IMR-90 (cell line): ENCODE data around the gene IL17C. TPM values are rescaled to one million over a fixed set of nuclear protein-coding genes. Genes with fewer than 3 reads are reported as not detected.

Experiments used
- ATAC-seq: fragments of 200-7000 bp; cut with Tn5 transposase; 2 replicates; pipeline ENCODE4 v1.9.1; 2020; ENCODE audit warnings: low read depth, mild to moderate bottlenecking, moderate library complexity
- BruUV-seq: library from RNA; stranded (reverse); fragments of 400-500 nt; replicated peaks from 2 replicates; lab custom pipeline; 2021; lab: Mats Ljungman, UMichigan
- CTCF ChIA-PET: fragments of 300-600 bp; formaldehyde crosslinking; extraction: SDS; loops from one replicate; lab custom pipeline; 2021; ENCODE audit warnings: antibody characterized with exemption; lab: Yijun Ruan, JAX
- POLR2A ChIA-PET: fragments of 300-600 bp; sonication (Branson Sonifier 250); formaldehyde crosslinking; loops from one replicate; lab custom pipeline; 2022; ENCODE audit warnings: antibody characterized with exemption; ENCODE audit not compliant: unreplicated experiment; lab: Charles Lee
- DNase-seq: peaks from one replicate; pipeline ENCODE4 v3.0.0; 2013
- H2AFZ ChIP-seq: replicated peaks from 2 replicates; pipeline ENCODE3; 2013; ENCODE audit warnings: low read length, mild to moderate bottlenecking; ENCODE audit not compliant: poor library complexity
- H2AK5ac ChIP-seq: 2 replicates; pipeline ENCODE4 v1.6.1; 2013; ENCODE audit warnings: low read depth, low read length, inconsistent platforms
- H2AK9ac ChIP-seq: replicated peaks from 2 replicates; pipeline ENCODE3; 2013; ENCODE audit warnings: mild to moderate bottlenecking, low read depth, low read length, moderate library complexity; ENCODE audit not compliant: poor library complexity
- H2BK120ac ChIP-seq: 2 replicates; pipeline ENCODE4 v1.6.1; 2013; ENCODE audit warnings: low read depth, low read length, inconsistent platforms
- H2BK15ac ChIP-seq: 3 replicates; pipeline ENCODE4 v1.6.1; 2013; ENCODE audit warnings: low read depth, low read length, inconsistent platforms
- H2BK20ac ChIP-seq: 2 replicates; pipeline ENCODE4 v1.6.1; 2013; ENCODE audit warnings: low read depth, mild to moderate bottlenecking, inconsistent platforms, low read length, moderate library complexity
- H2BK5ac ChIP-seq: 2 replicates; pipeline ENCODE4 v1.6.1; 2013; ENCODE audit warnings: mild to moderate bottlenecking, low read depth, low read length, inconsistent platforms; ENCODE audit not compliant: poor library complexity, severe bottlenecking
- H3K14ac ChIP-seq: replicated peaks from 2 replicates; pipeline ENCODE4 v1.6.1; 2013; ENCODE audit warnings: low read depth, low read length, inconsistent platforms
- H3K18ac ChIP-seq: 2 replicates; pipeline ENCODE4 v1.6.1; 2013; ENCODE audit warnings: low read depth, low read length, control low read depth
- H3K23ac ChIP-seq: 2 replicates; pipeline ENCODE4 v1.6.1; 2013; ENCODE audit warnings: low read depth, low read length, inconsistent platforms
- H3K27ac ChIP-seq: 2 replicates; pipeline ENCODE4 v1.5.1; 2013; ENCODE audit warnings: mild to moderate bottlenecking, control low read depth, low read length; ENCODE audit not compliant: insufficient read depth
- H3K27me3 ChIP-seq: 2 replicates; pipeline ENCODE4 v1.6.1; 2013; ENCODE audit warnings: low read length; ENCODE audit not compliant: control insufficient read depth, insufficient read depth
- H3K36me3 ChIP-seq: 2 replicates; pipeline ENCODE4 v1.6.1; 2013; ENCODE audit warnings: low read length, mixed read lengths; ENCODE audit not compliant: control insufficient read depth, insufficient read depth
- H3K4ac ChIP-seq: 2 replicates; pipeline ENCODE4 v1.6.1; 2013; ENCODE audit warnings: low read depth, low read length, inconsistent platforms
- H3K4me1 ChIP-seq: 2 replicates; pipeline ENCODE4 v1.6.1; 2013; ENCODE audit warnings: low read length, mixed read lengths; ENCODE audit not compliant: control insufficient read depth, insufficient read depth
- H3K4me2 ChIP-seq: 2 replicates; pipeline ENCODE4 v1.6.1; 2013; ENCODE audit warnings: low read depth, mild to moderate bottlenecking, control low read depth, low read length, moderate library complexity
- H3K4me3 ChIP-seq: 2 replicates; pipeline ENCODE4 v1.5.1; 2013; ENCODE audit warnings: low read depth, mild to moderate bottlenecking, control low read depth, low read length, moderate library complexity; ENCODE audit not compliant: insufficient read depth
- H3K56ac ChIP-seq: 2 replicates; pipeline ENCODE4 v1.6.1; 2013; ENCODE audit warnings: low read length, inconsistent platforms; ENCODE audit not compliant: insufficient read depth; ENCODE audit errors: extremely low read depth
- H3K79me1 ChIP-seq, 2 experiments: 2 replicates each; pipeline ENCODE4 v1.6.1; 2013; ENCODE audit warnings: low read length in 2 of 2, inconsistent platforms in 1 of 2, low read depth in 1 of 2
- H3K9ac ChIP-seq: 2 replicates; pipeline ENCODE4 v1.6.1; 2013; ENCODE audit warnings: low read depth, low read length, control low read depth
- H3K9me1 ChIP-seq: 2 replicates; pipeline ENCODE4 v1.6.1; 2013; ENCODE audit warnings: low read length, inconsistent platforms; ENCODE audit not compliant: insufficient read depth
- H3K9me3 ChIP-seq: 2 replicates; pipeline ENCODE4 v1.6.1; 2013; ENCODE audit warnings: low read length; ENCODE audit not compliant: control insufficient read depth, insufficient read depth
- H4K20me1 ChIP-seq: 2 replicates; pipeline ENCODE4 v1.6.1; 2013; ENCODE audit warnings: low read length, inconsistent platforms; ENCODE audit not compliant: insufficient read depth
- H4K5ac ChIP-seq: 2 replicates; pipeline ENCODE4 v1.6.1; 2013; ENCODE audit warnings: mild to moderate bottlenecking, low read depth, low read length, control low read depth
- H4K8ac ChIP-seq, 2 experiments: 2 replicates each; pipeline ENCODE4 v1.6.1; 2013; ENCODE audit warnings: low read depth in 2 of 2, low read length in 2 of 2, control low read depth in 1 of 2, inconsistent platforms in 1 of 2
- H4K91ac ChIP-seq: 2 replicates; pipeline ENCODE4 v1.6.1; 2013; ENCODE audit warnings: low read depth, low read length, inconsistent platforms; ENCODE audit not compliant: insufficient read depth
- BHLHE40 ChIP-seq: fragments of 150-350 bp; IDR thresholded peaks from 2 replicates; pipeline ENCODE4 v1.6.1; 2016; ENCODE audit warnings: mild to moderate bottlenecking, low read depth, low read length
- CHD1 ChIP-seq: IDR thresholded peaks from 2 replicates; pipeline ENCODE4 v1.6.1; 2012; ENCODE audit warnings: low read depth, low read length, improper control_type of control experiment
- CTCF ChIP-seq: conservative IDR thresholded peaks from 2 replicates; pipeline ENCODE4 v1.5.1; 2012; ENCODE audit warnings: mild to moderate bottlenecking, low read depth, low read length, improper control_type of control experiment
- MAZ ChIP-seq: IDR thresholded peaks from 2 replicates; pipeline ENCODE4 v1.6.1; 2012; ENCODE audit warnings: low read depth, mild to moderate bottlenecking, low read length, improper control_type of control experiment, moderate library complexity, borderline replicate concordance
- MXI1 ChIP-seq: IDR thresholded peaks from 2 replicates; pipeline ENCODE4 v1.6.1; 2012; ENCODE audit warnings: low read depth, mild to moderate bottlenecking, low read length, moderate library complexity, borderline replicate concordance
- RAD21 ChIP-seq: IDR thresholded peaks from 2 replicates; pipeline ENCODE4 v1.6.1; 2012; ENCODE audit warnings: low read length, improper control_type of control experiment
- RCOR1 ChIP-seq: IDR thresholded peaks from 2 replicates; pipeline ENCODE4 v1.6.1; 2012; ENCODE audit warnings: mild to moderate bottlenecking, low read length, improper control_type of control experiment; ENCODE audit not compliant: insufficient replicate concordance
- RFX5 ChIP-seq: IDR thresholded peaks from 2 replicates; pipeline ENCODE4 v1.8.0; 2012; ENCODE audit warnings: low read depth, mild to moderate bottlenecking, low read length, moderate library complexity
- USF2 ChIP-seq: fragments of 150-350 bp; IDR thresholded peaks from 2 replicates; pipeline ENCODE4 v1.6.1; 2017; ENCODE audit warnings: mild to moderate bottlenecking, antibody characterized with exemption, low read length, low read depth
- WGBS, 2 experiments: methylation state at CpG; one replicate each; pipeline versions ENCODE4 v1.1.5 to v1.1.7; 2013; ENCODE audit warnings: missing lambda C conversion rate in 2 of 2; ENCODE audit not compliant: insufficient read length in 1 of 2; ENCODE audit errors: extremely low coverage in 2 of 2; 5-methylcytosine and 5-hydroxymethylcytosine counted together
- dilution Hi-C: fragments of 300-500 bp; cut with HindIII; formaldehyde crosslinking; loops from one replicate; pipeline ENCODE4 v1.14.3; 2018; ENCODE audit warnings: low sequenced_read_pairs; ENCODE audit not compliant: unreplicated experiment
- in situ Hi-C: fragments of 300-500 bp; cut with MboI; formaldehyde crosslinking; loops from 3 replicates; pipeline ENCODE4 v1.14.3; 2019; ENCODE audit warnings: low sequenced_read_pairs, inconsistent platforms, mixed read lengths
- intact Hi-C: fragments of 100-400 bp; cut with micrococcal nuclease; formaldehyde crosslinking; loops from 2 replicates; pipeline ENCODE4 v1.10.0; 2022
- polyA plus RNA-seq, 3 experiments: library from polyadenylated mRNA; depleted of rRNA; stranded (reverse); fragments of >200 nt; gene quantifications; 2 replicates each; pipeline ENCODE4 v1.2.3, GENCODE V29; 2012; ENCODE audit warnings: low replicate concordance in 1 of 3
- total RNA-seq: library from RNA; depleted of rRNA; stranded (reverse); fragments of >200 nt; gene quantifications from 2 replicates; pipeline ENCODE4 v1.2.3, GENCODE V29; 2012

IL17C gene
- total and polyA plus RNA-seq, 2 of the 4 experiments (the other 2 are of a cell fraction): 0.09 TPM; not detected in 1

DNA sequence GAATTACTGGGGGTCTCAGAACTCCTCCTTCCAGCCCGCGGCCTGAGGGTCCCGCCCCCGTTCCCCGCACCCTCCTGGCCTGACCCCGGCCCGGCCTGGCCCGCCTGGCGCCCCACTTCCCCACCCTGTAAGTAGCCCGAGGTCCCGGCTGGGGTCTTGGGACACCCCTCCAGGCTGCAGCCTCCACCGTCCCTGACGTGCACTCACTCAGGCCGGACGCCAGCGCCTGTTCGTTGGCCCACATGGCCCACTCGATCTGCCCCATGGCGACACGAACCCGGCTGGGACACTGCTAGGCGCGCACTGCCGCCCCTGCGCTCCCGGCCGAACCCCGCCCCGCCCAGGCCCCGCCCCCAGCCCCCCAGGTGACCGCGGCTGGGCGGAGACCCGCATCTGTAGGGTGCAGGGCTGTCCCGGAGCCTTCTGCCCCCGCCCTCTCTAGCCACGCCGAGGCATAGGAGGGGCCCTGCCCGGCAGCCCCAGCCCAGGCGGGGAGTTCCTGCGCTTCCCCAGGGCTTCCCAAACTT, 12.4 kb downstream of the IL17C start, which contains the start of gene CYBA:
Gene CYBA, minus strand, starts transcription at position 305 of the 527 bp plus-strand sequence. Its CDS starts 40 bp downstream, at position 265.
- Histone ChIP-seq H2AFZ (peak within 1 kb of the TSS; percentile 95), H2BK5ac (no peak within 1 kb of the TSS), H3K4me2 (peak within 1 kb of the TSS; percentile 85), H2BK120ac (no peak within 1 kb of the TSS), H3K27me3 (no peaks in the 10 kb centered on the region), H3K56ac (no peak within 1 kb of the TSS), H3K27ac (peak within 1 kb of the TSS; percentile 64), H4K91ac (peak within 1 kb of the TSS; percentile 49; the same call in 1 of the 2 replicates), H3K23ac (peak within 1 kb of the TSS; percentile 79), H3K9me3 (no peaks in the 10 kb centered on the region), H3K4me3 (peak within 1 kb of the TSS; percentile 93), H3K4ac (peak within 1 kb of the TSS; percentile 71), H3K9ac (peak within 1 kb of the TSS; percentile 75), H2AK5ac (peak within 1 kb of the TSS; percentile 87), H3K14ac (peak within 1 kb of the TSS; percentile 90), H3K18ac (peak within 1 kb of the TSS; percentile 47; the same call in 1 of the 2 replicates), H4K20me1 (peaks cover 3% of the 10 kb centered on the region), H2BK15ac (no peak within 1 kb of the TSS), H3K36me3 (peaks cover 13% of the 10 kb centered on the region), H2BK20ac (no peak within 1 kb of the TSS), H3K9me1 (no peaks in the 10 kb centered on the region), H4K5ac (peak within 1 kb of the TSS; percentile 67), H3K79me1 (peaks cover 0 to 20% of the 10 kb centered on the region in 2 experiments; a peak in 1 of 4 replicates), H2AK9ac (peak within 1 kb of the TSS; percentile 97), H3K4me1 (peaks cover 5% of the 10 kb centered on the region; the same call in 1 of the 2 replicates), H4K8ac (peak within 1 kb of the TSS in 1 of 2 experiments; percentile 84; a peak in 1 of 4 replicates)
- DNase-seq (peak; percentile 22), ATAC-seq (peak; percentile 93)
- in situ Hi-C loops (no loop called here), intact Hi-C loops (no loop called here), dilution Hi-C loops (no loop called here)
- TF ChIP-seq RFX5: no peak
- TF ChIP-seq MXI1: peak; percentile 59; the same call in 1 of the 2 replicates
- TF ChIP-seq CTCF: no peak
- no peak for TF ChIP-seq RAD21
- no peak for TF ChIP-seq RCOR1
- no peak for TF ChIP-seq CHD1
- TF ChIP-seq BHLHE40: no peak
- no peak for TF ChIP-seq USF2
- TF ChIP-seq MAZ: peak; percentile 34; the same call in 1 of the 2 replicates
- POLR2A ChIA-PET: no interaction called here
- CTCF ChIA-PET: no interaction called here
- 3% methylated on average over 15 of the region's 41 CpGs; no CpG with 5 or more reads in 1 of the 2 experiments for WGBS, 2 experiments
- no TSS peak for BruUV-seq
